Measurements from ENCODE around the gene FBXW8.

FBXW8 gene

DNA sequence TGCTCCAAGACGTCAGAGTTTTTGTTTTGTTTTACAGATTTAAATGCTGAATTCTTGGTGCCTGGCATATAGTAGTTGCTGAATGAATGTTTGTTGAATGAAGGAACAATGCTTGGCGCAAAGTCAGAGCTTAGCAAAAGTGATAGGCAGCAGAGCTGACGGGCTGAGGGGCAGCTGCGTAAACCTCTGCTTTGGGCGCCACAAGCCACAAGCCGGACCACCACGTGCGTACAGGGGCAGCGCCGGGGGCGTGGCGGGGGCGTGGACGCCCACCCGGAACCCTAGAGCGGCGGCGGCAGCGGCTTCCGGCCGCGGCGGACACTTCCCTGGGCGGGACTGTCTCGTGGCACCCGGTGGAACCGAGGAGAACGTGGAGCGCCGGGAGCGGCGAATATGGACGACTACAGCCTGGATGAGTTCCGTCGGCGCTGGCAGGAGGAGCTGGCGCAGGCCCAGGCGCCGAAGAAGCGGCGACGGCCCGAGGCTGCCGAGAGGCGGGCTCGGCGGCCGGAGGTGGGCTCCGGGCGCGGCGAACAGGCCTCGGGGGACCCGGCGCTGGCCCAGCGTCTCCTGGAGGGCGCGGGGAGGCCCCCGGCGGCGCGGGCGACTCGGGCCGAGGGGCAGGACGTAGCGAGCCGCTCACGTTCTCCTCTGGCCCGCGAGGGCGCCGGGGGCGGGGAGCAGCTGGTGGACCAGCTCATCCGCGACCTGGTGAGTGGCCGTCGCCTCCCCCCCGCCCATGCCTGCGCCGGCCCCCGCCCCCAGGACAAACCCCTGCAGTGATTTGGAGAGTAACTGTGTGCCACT, at the start of gene FBXW8:
FBXW8 (plus strand) TSS at position 306 of the 807 bp plus-strand sequence; CDS start at position 394, 88 bp downstream.
- DNase-seq (ENCODE audit: low read depth) = peak; percentile 82

DNA sequence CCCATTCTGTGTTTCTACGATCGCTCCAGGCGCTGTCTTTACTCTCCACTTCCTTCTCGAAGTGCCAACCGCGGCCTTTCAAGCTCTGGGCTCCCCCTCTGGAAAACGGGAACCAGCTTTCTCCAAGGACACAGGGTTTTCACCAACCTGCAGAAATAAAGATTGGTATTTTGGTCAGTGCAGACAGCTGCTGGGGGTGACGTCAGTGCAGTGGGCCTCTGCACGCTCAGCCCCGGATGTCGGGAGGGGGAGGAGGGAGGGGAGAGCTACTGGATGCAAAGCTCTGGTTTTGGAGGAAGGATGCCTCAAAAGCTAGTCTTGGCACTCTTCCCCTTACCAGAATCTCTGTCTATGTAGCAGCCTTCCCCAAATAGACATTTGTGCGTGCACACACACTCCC, 49.4 kb upstream of the FBXW8 start:
- DNase-seq (ENCODE audit: low read depth) = peak; percentile 93

GRCh38 chr12:116862167-116862566, 48.6 kb upstream of the FBXW8 start:
- DNase-seq (ENCODE audit: low read depth) = no peak

GRCh38 chr12:116863275-116863767, 47.4 kb upstream of the FBXW8 start:
- DNase-seq (ENCODE audit: low read depth) = peak; percentile 68

DNA sequence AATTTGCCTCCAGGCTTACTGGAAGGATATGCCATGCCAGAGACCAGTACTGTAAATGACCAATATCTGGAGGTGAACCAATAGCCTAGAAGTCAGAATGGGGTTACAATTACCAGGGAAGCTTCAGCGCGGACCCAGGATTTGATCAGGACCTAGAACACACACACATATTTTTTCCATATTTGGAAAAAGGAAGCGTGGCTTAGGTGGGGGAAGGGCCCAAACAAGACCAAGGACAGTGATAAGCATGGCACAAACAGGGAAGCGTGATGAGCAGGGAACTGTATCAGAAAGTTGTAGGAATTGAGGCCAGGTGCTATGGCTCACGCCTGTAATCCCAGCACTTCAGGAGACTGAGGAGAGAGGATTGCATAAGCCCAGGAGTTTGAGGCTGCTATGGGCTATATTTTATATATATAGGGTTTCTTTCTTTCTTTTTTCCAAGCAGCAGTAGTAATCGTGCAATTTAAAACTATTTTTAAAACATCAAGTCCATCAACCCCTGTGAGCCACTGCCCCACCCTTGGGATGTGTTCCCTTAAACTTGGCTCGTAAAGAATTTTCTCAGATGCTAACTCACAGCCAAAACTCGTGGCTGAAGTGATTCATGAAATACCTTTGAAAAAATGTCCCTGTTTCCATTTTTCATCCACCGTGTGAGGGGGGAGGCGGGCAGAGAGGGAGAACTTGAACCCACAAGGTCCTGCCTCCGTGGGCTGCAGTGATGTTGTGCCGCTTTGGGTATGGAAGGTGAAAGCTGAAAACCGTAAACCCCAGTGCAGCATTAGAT, 46.2 kb upstream of the FBXW8 start:
- peak; percentile 95 for DNase-seq (ENCODE audit: low read depth)

- DNase-seq (ENCODE audit: low read depth) = no peak
Observed at GRCh38 chr12:116867523-116867922, 43.2 kb upstream of the FBXW8 start.

GRCh38 chr12:116870306-116870705, 40.4 kb upstream of the FBXW8 start:
- no peak for DNase-seq (ENCODE audit: low read depth)

DNA sequence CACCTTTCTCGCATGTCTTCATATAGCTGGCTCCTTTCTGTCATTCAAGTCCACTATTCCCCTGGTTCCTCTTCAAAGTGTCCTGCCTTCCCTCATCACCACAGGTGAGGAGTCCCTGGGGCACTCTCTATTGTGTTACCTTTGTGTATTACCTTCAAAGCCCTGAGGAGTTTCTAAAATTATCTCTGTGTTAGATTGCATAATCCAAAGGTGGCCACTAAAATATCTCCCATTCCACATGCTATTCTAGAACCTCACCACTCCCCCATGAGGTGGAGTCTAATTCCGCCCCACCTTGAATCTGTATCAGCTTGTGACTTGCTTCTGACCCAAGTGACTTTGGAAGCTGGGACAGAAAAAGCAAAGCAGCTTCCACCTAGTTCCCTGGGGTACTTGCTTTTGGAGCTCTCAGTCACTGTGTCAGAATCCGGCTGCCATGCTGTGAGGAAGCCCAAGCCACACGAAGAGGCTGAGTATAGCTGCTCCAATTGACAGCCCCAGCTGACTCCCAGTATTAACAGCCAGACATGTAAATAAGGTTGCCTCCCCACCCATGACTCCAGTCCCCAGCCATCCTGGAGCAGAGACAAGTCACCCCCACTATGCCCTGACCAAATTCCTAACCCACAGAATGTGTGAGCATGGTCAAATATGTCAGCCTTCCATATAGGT, 36.3 kb upstream of the FBXW8 start:
- DNase-seq (ENCODE audit: low read depth) = no peak

DNA sequence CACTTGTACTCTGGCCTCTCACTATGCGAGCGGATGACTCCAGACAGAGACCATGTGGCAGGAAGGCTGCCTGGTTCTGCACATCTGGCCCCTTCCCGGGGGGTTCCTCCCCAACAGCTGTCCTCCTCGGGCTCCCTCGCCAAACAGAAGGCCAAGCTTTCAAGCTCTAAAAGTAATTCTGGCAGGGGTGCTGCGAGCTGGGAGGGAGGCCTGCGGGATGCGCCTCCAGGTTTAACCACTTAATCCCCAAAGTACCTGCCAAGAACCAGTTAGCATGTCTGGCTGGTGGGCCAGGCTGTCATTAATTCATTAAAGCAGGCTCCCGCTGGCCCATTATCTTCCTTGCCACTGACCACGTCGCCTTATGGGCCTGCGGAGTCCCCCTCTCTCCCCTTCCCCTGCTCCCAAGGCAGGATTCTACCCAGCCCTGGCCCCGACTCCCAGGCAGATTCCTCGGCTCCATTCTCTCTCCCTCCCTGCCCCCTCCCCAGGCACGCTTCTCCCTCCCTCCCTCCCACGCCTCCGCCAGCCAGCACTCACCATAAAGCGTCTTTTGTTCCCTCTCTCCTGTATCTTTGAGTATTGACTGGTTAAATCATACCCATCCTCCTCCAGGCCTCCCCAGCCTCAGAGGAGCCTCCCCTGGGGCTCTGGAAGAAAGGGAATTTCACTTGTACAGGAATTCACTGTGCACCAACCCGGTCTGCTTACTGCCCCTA, 34.4 kb upstream of the FBXW8 start:
- no peak for DNase-seq (ENCODE audit: low read depth)

DNA sequence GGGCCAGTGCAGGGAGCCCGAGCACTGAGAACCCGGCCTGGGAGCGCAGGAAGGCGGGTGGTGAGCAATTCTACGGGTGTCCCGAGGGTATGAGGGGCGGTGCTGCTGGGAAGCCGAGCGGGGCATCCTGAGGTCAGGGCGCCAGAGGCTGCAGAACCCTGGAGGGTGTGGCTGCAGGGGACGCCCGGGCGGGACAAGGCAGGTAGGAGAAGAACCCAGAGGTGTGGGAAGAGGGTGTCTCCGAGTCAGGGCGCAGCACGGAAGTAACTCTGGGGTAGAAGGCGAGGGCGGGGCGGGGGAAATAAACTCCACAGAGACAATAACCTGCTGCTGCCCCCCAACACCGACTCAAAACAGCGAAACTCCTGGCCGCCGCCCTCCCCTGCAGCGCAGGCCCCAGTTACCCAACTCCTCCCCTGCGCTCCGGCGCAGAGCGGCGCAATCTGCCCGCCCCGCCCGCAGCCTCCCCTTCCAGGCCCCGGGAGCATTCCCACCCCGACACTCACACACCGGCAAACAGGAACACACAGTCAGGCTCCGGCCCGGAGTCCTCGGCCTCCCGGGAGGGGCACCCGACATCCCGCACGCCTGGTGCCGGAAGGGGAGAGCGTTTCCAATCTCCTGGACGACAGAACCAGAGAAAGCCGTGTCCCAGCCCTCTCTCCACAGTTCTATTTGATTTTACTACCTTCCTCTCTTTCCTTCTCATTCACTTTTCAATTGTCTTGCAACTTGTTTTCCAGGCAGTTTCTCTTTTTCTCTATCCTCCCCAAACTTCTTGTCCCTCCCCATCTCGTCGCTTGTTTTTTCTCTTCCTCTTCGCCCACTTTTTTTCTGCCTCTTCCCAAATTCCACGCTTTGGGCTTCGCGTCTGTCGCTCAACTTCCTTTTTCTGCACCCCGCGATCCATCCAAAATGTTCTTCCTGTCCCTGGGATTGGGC, 31.9 kb upstream of the FBXW8 start:
- peak; percentile 31 for DNase-seq (ENCODE audit: low read depth)

DNA sequence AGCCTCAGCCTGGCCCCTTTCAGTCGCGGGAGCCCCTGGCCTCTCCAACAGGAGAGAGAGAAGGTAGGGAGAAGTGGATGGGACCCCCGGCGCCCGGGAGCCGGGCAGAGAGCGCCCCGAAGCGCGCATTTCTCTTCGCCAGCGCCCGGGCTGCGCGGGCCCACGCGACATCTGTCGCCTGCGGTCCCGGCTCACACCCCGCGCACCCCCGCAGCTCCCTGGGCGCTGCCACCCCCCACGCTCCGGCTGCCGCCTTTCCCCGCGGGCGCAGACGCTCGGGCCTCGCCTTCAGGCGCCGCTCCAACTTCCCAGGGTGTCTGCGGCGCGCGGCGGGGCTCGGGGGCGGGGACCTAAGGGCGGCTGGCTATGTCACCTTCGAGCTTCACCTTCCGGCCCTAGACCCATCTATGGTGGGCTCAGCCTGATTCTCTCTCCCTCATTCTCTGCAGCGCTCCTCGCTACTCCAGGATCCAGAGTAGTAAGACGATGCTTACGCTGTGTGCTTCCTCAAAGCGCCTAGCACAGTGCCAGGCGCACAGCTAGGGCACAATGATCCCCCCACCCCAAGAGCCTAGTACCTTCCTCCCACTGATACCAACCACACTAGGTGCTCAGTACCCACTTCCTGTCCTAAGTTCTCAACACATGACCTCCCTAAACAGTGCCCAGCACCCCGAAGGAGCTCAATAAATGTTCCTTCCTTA, 31.1 kb upstream of the FBXW8 start:
- no peak for DNase-seq (ENCODE audit: low read depth)

- peak; percentile 14 for DNase-seq (ENCODE audit: low read depth)
Observed at GRCh38 chr12:116880213-116880816, 30.4 kb upstream of the FBXW8 start.

- peak; percentile 44 for DNase-seq (ENCODE audit: low read depth)
Observed at GRCh38 chr12:116880817-116881324, 29.9 kb upstream of the FBXW8 start.

GRCh38 chr12:116881325-116881876, 29.3 kb upstream of the FBXW8 start, which contains the start of gene HRK:
Gene HRK, minus strand, starts transcription at chr12:116881441. Its CDS starts 134 bp downstream, at chr12:116881307.
- DNase-seq (ENCODE audit: low read depth) = no peak

DNA sequence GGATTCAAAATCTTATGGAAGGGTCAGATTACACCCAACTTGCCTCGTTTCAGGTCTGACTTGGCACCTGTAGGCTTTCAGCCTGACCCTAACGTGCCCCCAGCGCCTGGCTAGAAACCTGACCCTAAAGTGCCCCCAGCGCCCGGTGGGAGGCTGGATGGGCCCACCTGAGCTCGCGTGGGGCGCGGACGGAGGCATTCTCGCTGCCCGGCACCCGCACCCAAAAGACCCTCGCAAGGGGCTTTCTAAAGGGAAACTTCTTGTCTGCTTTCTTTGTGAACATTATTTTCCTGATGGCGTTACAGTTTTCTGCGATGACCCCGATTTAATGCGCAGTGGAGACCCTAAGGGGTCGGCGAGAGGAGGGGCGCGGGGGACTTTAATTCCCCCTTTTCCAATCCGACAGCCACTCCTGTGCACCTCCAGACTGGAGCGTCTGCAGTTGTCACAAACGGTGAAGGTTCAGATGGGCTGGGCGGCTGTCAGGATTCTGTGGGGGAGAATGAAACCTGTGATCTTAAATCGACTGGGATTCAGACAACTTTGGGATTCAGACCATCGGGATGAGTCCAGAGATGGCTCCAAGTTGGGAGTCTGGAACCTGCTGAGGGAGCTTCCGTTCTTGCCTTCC, 28.8 kb upstream of the FBXW8 start:
- DNase-seq (ENCODE audit: low read depth) = no peak

DNA sequence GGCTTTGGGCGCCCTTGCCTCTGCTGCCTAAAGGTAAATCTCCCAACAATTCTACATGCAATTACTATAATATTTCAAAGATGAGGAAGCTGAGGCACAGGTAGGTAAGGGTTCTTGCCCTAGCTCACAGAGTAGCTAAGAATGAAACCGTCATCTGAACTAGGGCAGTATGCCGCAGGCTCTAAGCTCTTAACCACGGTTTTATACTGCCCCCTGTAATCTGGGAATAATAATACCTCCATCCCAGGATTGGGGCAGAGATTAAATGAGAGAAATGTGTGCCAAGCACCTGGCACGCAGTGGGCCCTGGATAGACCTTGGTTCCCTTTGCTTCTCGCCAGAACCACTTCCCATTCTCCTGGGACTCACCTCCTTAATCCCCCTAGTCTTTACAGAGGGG, 28.0 kb upstream of the FBXW8 start:
- DNase-seq (ENCODE audit: low read depth) = peak; percentile 62

DNA sequence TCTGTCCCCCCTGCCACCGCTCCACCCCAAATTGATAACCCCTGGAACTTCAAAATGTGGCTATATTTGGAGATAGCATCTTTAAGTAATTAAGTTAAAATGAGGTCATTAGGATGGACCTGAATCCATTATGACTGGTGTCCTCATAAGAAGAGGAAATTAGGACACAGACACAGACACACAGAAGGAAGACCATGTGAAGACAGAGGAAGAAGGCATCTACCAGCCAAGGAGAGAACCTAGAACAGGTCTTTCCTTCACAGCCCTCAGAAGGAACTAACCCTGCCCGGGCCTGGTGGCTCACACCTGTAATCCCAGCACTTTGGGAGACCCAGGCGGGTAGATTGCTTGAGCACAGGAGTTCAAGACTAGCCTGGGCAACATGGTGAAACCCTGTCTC, 25.9 kb upstream of the FBXW8 start:
- no peak for DNase-seq (ENCODE audit: low read depth)

DNA sequence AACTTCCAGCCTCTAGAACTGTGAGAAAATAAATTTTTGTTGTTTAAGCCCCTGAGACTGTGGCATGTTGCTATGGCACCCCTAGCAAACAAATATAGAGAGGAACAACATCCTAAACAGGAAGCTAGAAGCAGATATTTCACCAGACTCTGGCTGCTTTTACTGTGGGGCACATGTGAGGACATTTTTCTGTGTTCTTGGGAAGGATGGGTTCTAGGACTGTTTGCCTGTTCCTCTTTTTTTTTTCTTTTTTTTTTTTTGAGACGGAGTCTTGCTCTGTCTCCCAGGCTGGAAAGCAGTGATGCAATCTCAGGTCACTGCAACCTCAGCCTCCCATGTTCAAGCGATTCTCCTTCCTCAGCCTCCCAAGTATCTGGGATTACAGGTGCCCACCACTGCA, 25.3 kb upstream of the FBXW8 start:
- DNase-seq (ENCODE audit: low read depth) = no peak

Measured in EH (cell line).